DMS 273 (cell line): Measurements from ENCODE around the gene TTN.
"Not testable (repeated sequence)": the region's sequence is repeated elsewhere in the genome, so short reads cannot be mapped to it uniquely, and the experiment has no call there.

Experiments
- DNase-seq: peaks from one replicate; lab custom pipeline; 2025; ENCODE audit not compliant: unreplicated experiment; lab: John Stamatoyannopoulos, UW

The TTN gene

DNA sequence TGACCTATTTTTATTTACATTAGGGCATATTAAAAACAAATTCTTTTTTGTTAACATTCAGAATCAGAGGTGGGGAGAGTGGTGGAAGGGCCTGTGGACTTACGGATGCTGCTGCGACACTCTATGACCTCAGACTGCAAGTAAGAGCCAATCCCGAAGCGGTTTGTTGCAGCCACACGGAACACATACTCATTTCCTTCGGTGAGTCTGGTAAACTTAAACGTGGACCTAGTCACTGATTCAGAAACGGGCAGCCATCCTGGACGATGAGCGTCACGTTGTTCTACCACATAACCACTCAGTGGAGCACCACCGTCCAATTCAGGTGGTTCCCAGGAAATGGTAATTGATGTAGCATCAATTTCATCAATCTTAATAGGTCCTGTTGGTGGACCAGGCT lies 265.1 kb downstream of the TTN start:
- DNase-seq, result no peak

DNA sequence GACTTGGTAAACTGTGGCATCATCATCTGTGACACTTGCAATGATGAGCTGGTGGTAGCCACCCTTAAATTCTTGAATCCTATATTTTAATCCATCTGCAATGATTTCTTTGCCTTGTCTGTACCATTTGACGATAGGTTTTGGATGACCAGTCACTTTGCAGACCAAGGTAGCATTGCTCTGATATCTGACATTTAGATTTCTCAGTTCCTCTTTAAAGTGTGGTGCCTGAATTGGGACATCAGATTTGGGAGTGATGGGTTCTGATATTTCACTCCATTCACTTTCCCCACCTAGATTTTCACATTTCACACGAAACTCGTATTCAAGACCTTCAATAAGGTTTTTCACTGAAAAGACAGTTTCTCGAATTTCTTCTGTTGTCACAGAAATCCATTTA lies 271.2 kb downstream of the TTN start:
- DNase-seq, result no peak

DNA sequence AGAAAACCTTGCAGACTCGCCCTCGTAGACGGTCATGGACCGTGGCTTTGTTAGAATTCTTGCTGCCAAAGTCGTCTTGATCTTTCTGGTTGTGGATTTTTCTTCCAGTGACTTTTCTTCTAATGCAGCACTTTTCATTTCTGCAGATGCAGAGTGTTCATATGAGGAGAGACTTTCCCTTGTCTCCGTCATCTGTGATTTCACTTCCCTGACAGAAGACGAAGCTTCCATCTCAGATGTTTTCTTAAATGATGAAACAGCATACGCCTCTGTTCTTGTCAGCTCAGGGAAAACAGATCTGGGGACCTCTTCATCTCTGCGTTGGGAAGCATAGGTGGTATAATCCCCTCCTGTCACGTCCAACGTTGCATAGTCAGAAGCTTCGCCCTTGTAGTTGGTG lies 276.1 kb downstream of the TTN start:
- DNase-seq, result no peak

DNA sequence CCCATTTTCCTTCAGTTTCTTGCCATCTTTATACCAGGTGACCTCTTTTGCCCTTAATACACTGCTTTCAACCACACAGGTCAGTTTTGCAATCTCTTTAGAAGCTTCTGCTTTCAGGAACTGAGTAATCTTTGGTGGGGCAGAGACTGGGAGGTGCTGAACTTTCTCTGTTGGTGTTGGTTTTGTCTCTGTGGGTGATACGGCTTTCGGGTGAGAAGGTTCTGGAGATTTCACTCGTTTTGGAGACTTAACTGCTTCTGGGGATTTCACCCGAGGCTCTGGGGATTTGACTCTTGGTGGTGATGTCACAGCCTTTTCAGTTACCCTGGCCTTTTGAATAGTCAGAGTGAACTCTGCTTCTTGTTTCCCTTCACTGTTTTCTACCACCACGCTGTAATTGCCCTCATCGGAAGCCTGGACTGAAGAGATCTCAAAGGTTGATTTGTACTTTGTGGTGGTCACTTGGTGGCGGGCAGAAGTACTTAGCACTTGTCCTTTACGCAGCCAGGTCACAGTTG lies 276.5 kb downstream of the TTN start:
- DNase-seq, result no peak

DNA sequence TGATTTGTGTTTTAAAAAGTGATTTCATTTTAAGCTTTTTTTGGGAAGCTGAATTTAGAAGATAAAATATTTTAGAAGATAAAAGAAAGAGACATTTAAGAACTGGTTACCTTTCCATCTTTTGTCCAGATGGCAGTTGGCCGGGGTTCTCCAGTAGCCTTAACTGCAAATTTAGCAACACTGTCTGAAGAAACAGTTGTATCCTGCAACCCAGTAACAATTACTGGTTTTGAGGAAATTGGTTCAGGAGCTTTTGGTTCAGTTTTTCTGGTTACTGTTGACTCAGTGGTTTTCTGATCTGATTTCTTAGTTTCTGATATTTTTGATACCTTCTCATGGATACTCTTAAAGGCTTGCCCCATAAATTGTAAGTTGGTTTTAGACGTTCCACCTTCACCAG lies 277.1 kb downstream of the TTN start:
- DNase-seq, result no peak

DNA sequence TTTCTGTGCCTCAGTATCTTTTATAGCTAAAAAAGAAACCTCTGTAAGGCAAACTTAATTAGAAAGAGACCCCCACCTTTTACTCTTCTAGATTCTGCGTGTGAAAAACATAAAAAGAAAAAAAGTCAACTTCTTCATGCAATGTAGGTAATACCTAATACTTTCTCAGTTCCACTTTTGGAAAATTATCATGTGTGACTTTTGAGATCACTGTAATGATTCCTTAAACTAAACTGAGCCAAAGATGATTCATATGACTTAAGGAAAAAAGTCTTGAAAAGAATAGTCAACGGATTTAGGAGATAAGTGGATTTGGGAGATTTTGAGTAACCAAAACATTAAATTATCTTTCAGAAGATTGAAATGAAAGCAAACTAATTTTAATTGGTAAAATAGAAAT lies 278.0 kb downstream of the TTN start:
- DNase-seq, result no peak

DNA sequence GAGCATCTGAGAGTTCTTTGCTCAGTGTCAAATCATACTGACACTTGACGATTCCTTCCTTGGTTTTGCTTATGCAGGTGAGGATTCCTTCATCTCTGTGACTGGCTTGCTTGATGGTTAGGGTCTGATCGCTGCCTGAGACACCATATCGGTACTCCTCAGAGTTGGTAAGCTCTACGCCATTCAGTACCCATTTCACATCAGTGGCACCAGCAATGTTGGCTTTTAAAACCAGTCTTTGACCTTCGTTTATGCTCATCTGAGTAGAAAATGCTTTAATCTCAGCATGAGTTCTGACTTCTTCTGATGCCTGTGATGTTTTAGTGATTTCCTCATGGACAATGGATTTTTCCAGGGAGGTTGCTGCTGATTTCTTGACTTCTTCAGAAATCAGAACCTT lies 278.6 kb downstream of the TTN start:
- DNase-seq, result no peak

DNA sequence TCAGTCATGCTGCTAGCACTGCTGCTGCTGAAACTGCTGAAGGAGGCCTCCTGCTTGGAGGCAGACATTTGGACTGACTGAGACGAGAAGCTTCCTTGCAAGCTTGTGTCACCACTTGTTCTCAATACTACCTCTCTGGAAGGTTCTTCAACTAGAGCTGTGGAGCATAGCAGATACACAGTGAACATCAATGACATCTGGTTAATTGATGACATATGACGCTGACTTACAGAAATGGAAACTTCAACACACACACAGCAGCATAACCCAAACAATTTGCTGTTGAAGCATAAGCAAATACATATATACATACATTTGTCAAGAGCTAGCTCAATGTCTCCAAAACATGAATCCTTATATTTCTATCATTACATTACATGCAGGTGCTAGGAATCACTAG lies 279.6 kb downstream of the TTN start:
- peak; percentile 6 for DNase-seq

DNA sequence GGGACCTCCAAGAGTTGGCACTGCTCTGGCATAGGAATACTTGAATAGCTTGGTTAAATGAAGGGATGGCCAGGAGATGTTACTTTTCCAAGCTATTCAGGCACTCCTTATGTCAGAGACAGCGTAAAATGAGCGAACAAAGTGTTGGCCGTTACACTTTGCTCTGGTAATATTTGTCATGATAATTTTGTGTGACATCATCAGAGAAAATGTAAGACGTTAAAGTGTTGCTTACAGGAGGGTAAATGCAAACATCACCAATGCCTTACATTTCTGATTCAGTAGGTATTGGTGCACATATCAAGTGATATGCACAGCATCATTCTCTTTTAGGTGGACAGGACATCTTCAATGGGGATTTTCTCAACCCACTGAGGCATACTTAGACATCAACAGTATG lies 281.0 kb downstream of the TTN start:
- DNase-seq, result no peak

DNA sequence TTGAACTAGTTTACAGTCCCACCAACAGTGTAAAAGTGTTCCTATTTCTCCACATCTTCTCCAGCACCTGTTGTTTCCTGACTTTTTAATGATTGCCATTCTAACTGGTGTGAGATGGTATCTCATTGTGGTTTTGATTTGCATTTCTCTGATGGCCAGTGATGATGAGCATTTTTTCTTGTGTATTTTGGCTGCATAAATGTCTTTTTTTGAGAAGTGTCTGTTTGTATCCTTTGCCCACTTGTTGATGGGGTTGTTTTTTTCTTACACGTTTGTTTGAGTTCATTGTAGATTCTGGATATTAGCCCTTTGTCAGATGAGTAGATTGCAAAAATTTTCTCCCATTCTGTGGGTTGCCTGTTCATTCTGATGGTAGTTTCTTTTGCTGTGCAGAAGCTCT lies 281.8 kb downstream of the TTN start:
- not testable (repeated sequence) for DNase-seq

DNA sequence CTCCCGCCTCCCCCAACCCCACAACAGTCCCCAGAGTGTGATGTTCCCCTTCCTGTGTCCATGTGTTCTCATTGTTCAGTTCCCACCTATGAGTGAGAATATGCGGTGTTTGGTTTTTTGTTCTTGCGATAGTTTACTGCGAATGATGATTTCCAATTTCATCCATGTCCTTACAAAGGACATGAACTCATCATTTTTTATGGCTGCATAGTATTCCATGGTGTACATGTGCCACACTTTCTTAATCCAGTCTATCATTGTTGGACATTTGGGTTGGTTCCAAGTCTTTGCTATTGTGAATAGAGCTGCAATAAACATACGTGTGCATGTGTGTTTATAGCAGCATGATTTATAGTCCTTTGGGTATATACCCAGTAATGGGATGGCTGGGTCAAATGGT lies 282.2 kb downstream of the TTN start:
- not testable (repeated sequence) for DNase-seq

DNA sequence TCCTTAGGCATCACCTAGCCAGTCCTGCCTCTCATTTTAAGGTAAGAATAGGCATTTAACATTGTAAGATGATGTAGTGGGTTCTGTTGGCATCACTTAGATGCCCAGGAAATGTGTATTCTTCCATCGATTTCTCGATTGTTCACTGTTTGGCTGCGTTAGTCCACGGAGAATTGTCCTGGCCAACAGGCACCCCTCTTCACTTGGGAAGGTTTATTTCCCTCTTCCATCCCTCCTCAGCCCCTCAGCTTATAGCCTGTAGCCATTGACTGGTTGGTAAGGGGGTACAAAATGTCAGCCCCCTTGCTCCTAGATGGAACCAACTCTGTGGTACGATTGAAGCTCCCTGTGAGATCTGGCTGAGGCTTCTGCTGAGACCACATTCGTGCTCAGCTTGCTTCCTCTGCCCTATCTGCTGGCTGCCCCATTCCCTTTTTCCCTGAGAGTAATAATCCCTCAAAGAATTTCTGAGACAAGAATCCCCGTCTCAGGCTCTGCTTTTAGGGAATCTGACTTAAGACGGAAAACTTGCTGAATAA lies 283.6 kb downstream of the TTN start:
- peak; percentile 28 for DNase-seq

DNA sequence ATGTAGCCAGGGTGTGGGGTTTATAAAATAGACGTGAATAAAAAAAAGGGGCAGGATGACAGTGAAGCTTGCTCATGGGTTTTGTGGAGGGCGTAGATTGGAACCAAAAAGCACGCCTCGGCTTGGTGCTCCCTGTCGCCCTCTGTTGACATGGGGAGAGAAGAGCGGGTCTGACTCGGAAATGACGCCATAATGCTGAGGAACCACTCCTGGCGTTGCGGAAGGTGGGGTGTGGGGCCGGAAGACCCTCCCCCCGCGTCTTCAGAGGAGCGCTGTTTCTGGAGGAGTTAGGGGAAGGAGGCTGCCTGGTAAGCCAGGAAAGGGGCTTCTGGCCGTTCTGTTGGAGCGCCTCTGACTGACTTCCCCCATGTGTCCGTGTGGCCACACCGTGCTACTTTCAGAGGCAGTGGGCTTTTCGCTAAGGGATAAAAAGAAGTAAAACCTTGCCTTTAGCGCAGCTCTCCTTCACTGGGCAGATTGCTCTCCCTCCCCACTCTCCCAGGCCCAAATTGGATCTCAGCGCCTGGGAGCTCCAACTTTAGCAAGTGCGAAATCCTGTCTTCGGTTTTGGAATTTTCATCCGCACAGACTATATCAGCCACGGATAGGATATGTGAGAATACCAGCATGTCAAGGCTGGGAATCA lies 284.1 kb downstream of the TTN start:
- peak; percentile 96 for DNase-seq

DNA sequence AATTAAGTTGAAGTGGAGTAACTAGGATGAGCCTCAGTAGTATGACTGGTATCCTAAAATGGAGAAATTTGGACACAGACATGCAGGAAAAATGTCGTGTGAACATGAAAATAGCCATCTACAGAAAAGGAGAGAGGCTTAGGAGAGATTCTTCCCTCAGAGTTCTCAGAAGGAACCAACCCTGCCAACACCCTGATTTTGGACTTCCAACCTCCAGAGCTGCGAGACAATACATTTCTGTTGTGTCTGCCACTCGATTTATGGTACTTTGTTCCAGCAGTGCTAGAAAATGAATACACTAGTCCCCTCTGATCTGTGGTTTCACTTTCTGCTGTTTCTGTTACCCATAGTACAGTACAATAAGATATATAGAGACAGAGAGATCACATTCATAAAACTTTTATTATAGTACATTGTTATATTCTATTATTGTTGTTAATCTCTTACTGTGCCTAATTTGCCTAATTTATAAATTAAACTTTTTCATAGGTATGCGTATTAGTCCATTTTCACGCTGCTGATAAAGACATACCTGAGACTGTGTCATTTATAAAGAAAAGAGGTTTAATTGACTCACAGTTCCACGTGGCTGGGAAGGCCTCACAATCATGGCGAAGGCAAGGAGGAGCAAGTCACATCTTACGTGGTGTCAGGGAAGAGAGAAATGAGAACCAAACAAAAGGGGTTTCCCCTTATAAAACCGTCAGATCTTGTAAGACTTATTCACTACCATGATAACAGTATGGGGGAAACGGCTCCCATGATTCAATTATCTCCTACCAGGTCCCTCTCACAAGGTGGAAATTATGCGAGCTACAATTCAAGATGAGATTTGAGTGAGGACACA lies 285.7 kb downstream of the TTN start:
- no peak for DNase-seq

DNA sequence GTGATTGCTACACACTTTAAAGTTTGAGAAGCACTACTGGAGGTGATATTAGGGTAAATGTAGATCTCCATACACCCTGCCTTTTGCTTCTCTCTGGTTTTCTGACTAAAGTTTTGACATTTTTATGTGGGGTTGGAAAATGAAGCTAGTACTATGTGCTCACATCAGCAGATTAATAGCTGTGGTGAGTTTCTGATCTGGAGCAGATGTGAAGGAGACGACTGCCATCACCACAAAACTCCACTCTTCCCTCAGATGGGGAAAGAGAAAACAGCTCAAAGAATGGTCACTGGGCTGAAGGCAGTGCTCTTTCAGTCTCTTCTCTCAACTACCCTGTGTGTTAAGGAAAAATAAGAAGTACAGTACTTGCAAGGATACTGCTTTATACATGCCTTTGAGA lies 289.7 kb downstream of the TTN start:
- no peak for DNase-seq

DNA sequence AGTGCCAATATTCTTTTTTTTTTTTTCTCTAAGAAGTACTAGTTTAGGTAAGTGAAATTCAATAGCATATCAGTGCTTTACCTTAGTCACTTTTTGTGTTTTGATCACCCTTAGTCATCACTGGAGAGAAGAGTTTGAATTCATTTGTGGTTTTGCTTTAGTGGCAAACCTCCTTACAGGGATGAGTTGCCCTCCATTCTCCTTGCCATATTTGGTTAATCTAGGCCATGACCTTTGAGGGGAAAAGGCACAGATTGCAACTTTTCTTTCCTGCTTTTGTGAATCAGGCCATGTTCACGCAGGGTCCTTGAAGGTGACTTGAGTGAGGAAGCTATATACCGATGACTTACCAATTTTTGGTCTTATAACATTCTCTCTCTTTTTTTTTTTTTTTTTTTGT lies 292.6 kb downstream of the TTN start:
- DNase-seq, result no peak

DNA sequence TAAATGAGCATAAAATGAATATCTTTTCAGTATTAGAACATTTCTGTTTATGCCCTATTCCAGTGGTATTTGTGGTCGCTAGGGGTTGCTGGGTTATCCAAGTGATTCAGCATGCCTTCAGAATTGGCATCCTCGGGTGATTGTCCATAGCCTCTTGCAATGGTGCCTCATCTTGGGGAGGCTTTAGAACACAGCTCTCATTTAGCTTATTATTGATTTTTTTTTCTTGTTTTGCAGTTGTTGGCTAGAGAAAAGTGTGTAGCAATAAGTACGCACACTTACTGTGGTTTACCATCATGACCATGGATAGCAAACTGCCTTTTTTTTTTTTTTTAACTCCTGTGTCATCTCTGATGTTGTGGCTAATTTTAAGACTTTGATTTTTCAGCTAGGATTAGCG lies 293.3 kb downstream of the TTN start:
- DNase-seq, result no peak

DNA sequence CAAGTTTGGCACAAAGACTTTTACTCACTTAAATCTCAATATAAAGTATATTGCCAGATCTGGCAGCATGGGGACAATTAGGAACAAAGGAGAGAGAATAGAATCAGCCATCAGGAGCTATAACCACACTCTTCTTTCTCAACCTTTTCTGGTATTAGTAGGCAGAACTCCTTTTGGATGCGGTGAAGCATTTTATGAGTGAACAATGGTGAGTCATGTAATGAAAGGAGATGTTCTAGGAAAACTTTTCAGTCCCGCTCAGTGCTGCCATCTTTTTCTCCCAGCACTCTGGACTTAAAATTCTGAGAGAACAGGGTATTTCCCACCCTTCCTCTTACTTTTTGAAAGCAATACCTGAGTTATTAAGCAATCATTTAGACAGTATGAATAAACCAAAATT lies 294.7 kb downstream of the TTN start:
- no peak for DNase-seq

DNA sequence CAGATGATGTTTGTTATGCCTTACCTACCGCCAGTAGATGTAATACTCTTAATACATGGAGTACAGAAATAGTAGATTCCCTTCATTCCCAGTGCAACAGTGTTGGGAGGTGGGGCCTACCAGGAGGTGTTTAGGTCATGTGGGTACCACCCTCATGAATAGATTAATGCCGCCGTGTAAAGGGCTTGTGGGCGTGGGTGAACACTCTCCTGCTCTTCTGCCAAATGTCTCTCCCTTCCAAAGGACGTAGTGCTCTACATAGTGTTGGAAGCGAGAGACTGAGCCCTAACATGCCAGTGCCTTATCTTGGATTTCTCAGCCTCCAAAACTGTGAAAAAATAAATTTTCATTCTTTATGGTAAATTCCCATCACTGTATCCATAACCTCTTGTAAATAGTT lies 296.8 kb downstream of the TTN start:
- DNase-seq, result no peak

DNA sequence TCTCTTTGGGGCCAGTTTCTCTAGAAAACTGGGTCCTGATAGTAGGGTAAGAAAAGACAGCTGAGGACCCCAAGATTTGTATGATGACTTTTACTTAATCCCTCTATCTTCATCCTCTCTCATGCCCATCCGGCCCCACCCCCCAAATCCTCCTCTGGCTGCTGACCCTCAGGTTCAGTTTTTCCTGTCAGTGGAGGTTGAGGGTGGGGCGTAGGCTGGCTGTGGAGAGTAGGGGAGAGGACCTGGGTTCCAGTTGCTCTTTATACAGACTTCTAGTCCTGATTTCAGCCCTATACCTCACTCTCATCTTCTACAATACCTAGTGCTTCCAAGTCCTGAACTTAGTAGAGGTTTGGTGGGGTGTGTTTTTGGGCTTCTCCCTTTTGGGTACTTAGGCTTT lies 298.6 kb downstream of the TTN start:
- no peak for DNase-seq

DNA sequence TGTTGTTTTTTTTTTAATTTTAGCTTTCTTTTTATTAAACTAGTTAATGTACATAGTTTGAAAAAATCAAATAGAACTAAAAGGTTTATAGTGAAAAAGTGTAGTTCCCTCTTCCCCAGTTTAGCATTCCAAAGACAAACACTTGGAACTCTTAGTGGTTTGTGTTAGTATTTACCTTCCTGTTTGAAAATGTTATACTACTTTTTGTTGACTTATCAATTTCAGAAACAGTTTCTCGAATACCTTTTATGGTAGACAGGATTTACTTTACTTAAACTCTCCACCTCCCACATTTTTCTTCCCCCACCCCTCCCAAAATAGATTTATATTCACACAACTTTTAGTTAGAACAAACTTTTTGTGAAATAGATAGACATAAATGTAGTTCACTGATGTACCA lies 300.3 kb downstream of the TTN start:
- DNase-seq, result no peak

DNA sequence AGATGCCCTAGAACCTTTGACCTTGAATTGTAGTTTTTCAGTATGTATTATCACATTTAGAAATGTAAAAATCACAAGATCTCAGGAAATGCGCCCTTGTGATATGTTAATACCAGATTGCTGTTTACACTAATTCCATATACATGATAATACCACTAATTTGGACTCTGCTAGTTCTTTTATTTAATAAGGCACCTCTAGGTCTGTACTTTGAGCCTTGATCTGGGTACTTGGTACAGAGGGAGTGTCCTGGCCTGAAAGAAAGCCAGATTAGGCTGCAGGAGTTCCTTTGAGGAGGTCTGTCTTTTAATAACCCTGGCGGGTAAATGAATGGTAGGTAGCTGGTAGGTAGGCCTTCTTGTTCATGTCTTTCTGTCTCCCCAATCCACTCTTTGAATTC lies 300.7 kb downstream of the TTN start:
- DNase-seq, result no peak
